ENCODE results near the gene TMEM72.

Gene TMEM72

GRCh38 chr10:44873160-44873559 lies 38.0 kb upstream of the TMEM72 start:
- TF ChIP-seq PAX5 (IDR thresholded peaks at IDR 0.05; ENCODE audit: insufficient read depth, low read length, severe bottlenecking) = no peak
- TF ChIP-seq POLR2A (IDR thresholded peaks at IDR 0.05; ENCODE audit: low read depth, low read length) = no peak
- no peak for TF ChIP-seq TAF1 (IDR thresholded peaks at IDR 0.05; ENCODE audit: low read depth, low read length)
- TF ChIP-seq POU2F2 (IDR thresholded peaks at IDR 0.05; ENCODE audit: low read depth, low read length) = no peak
- no peak for TF ChIP-seq POLR2AphosphoS5 (IDR thresholded peaks at IDR 0.05; ENCODE audit: low read depth, low read length)
- TF ChIP-seq SPI1 (IDR thresholded peaks at IDR 0.05; ENCODE audit: low read depth, low read length) = no peak
- DNase-seq (ENCODE audit: insufficient read length, low spot score) = no peak
- no peak for FAIRE-seq

GRCh38 chr10:44874166-44874565 lies 37.0 kb upstream of the TMEM72 start:
- TF ChIP-seq POLR2AphosphoS5 (IDR thresholded peaks at IDR 0.05; ENCODE audit: low read depth, low read length) (no peak), TAF1 (IDR thresholded peaks at IDR 0.05; ENCODE audit: low read depth, low read length) (no peak), POU2F2 (IDR thresholded peaks at IDR 0.05; ENCODE audit: low read depth, low read length) (no peak), PAX5 (IDR thresholded peaks at IDR 0.05; ENCODE audit: insufficient read depth, low read length, severe bottlenecking) (no peak), SPI1 (IDR thresholded peaks at IDR 0.05; ENCODE audit: low read depth, low read length) (no peak), POLR2A (IDR thresholded peaks at IDR 0.05; ENCODE audit: low read depth, low read length) (no peak)
- DNase-seq (ENCODE audit: insufficient read length, low spot score) (no peak), FAIRE-seq (no peak)

DNA sequence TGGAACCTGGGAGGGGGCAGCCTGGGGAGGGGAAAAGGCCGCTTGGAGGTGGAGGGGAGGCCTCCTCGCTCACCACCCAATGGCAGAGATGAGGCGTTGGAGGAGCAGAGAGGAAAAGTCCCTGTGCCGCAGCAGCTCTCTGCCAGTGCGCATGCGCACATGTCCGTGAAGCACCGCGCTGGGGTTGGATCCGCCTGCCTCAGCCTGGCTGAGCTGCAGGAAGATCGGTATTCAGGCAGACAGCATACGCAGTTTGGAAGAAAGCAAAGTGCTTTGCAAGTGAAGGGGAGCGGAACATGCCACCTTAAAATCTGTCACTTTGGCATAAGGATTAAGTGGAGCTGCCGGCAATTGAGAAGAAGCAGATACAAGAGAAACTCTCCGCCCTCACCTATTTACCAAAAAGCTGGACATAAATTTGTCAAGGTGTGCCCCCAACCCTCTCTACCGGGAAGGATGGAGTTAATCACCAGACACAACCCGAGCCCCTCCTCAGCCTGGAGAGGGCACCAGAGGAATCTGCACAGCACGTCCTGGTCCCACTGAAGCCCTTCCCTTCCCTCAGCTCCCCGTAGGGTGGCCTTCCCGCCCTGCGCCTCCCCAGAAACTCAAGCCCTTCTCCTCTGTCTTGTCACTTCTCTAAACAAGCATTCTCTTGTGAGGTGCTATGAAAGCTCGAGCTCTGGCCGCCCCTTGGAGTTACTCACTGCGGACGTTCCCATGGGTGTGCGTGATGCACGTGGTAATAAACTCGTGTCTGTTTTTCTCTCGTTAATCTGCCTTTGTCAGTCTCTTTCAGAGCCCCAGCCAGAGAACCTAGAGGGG lies 32.2 kb upstream of the TMEM72 start:
- TF ChIP-seq POLR2AphosphoS5 (IDR thresholded peaks at IDR 0.05; ENCODE audit: low read depth, low read length) = no peak
- TF ChIP-seq TAF1 (IDR thresholded peaks at IDR 0.05; ENCODE audit: low read depth, low read length) = no peak
- TF ChIP-seq POU2F2 (IDR thresholded peaks at IDR 0.05; ENCODE audit: low read depth, low read length) = no peak
- TF ChIP-seq PAX5 (IDR thresholded peaks at IDR 0.05; ENCODE audit: insufficient read depth, low read length, severe bottlenecking) = no peak
- no peak for TF ChIP-seq POLR2A (IDR thresholded peaks at IDR 0.05; ENCODE audit: low read depth, low read length)
- no peak for TF ChIP-seq SPI1 (IDR thresholded peaks at IDR 0.05; ENCODE audit: low read depth, low read length)
- FAIRE-seq (peak; percentile 89), DNase-seq (ENCODE audit: insufficient read length, low spot score) (peak; percentile 71)

DNA sequence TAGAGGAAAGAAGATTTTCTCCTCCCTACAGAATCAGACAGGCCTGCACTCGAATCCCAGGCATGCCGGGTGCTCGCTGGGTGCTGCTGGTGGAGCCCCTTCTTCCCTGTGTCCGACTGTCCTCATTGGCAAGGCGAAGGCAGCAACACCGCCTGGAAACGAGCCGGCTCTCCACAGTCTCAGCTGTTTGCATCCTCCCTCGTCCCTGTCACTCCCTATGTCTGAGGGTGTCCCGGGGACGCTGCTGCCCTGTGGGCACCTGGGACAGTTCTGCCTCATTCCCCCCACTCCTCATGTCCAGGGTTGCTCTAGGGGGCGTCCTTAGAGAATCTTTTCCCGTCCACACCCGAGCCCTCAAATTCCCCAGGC lies 31.6 kb upstream of the TMEM72 start:
- FAIRE-seq = no peak
- no peak for TF ChIP-seq PAX5 (IDR thresholded peaks at IDR 0.05; ENCODE audit: insufficient read depth, low read length, severe bottlenecking)
- TF ChIP-seq POU2F2 (IDR thresholded peaks at IDR 0.05; ENCODE audit: low read depth, low read length) = no peak
- DNase-seq (ENCODE audit: insufficient read length, low spot score) = no peak

DNA sequence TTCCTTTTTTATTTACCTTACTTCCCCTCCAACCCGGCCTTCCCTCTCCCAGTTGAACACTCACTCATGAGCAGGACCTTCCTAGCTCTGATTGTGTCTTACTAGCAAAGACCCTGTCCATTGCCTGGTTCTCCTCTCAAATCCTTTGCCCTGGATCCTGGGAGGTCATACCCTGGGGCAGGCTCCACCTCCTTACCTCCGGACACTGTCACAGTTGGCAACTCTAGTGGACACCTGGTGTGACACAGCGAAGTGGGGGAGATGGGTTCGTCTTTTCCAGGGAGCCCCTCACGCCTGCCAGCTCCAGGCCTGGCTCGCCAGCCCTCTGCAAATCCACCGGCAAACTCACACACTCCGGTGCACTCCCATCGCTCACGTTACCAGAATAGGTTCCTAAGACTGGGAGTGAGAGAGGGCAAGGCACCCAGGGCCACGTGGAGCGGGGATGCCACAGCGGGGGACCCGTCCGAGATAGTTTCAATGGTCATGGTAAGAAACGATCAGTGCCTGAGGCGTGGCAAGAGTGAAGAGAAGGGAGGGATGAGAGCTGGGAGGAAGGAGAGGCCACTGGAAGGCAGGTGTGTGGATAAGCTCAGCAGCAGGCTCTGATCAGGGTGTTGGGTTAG lies 30.9 kb upstream of the TMEM72 start:
- DNase-seq (ENCODE audit: insufficient read length, low spot score) = no peak
- no peak for TF ChIP-seq TAF1 (IDR thresholded peaks at IDR 0.05; ENCODE audit: low read depth, low read length)
- TF ChIP-seq PAX5 (IDR thresholded peaks at IDR 0.05; ENCODE audit: insufficient read depth, low read length, severe bottlenecking) = no peak
- no peak for TF ChIP-seq POLR2AphosphoS5 (IDR thresholded peaks at IDR 0.05; ENCODE audit: low read depth, low read length)
- no peak for TF ChIP-seq POLR2A (IDR thresholded peaks at IDR 0.05; ENCODE audit: low read depth, low read length)
- no peak for TF ChIP-seq SPI1 (IDR thresholded peaks at IDR 0.05; ENCODE audit: low read depth, low read length)
- no peak for TF ChIP-seq POU2F2 (IDR thresholded peaks at IDR 0.05; ENCODE audit: low read depth, low read length)
- FAIRE-seq = no peak

- DNase-seq (ENCODE audit: insufficient read length, low spot score) (no peak), FAIRE-seq (no peak)
- no peak for TF ChIP-seq TAF1 (IDR thresholded peaks at IDR 0.05; ENCODE audit: low read depth, low read length)
- TF ChIP-seq POU2F2 (IDR thresholded peaks at IDR 0.05; ENCODE audit: low read depth, low read length) = no peak
- peak; percentile 32; the same call in 1 of the 2 replicates for TF ChIP-seq SPI1 (IDR thresholded peaks at IDR 0.05; ENCODE audit: low read depth, low read length)
- TF ChIP-seq POLR2AphosphoS5 (IDR thresholded peaks at IDR 0.05; ENCODE audit: low read depth, low read length) = no peak
- no peak for TF ChIP-seq POLR2A (IDR thresholded peaks at IDR 0.05; ENCODE audit: low read depth, low read length)
- no peak for TF ChIP-seq PAX5 (IDR thresholded peaks at IDR 0.05; ENCODE audit: insufficient read depth, low read length, severe bottlenecking)
These were observed 29.5 kb upstream of the TMEM72 start for GRCh38 chr10:44881649-44882048.

- TF ChIP-seq PAX5 (IDR thresholded peaks at IDR 0.05; ENCODE audit: insufficient read depth, low read length, severe bottlenecking) (no peak), TAF1 (IDR thresholded peaks at IDR 0.05; ENCODE audit: low read depth, low read length) (no peak)
- no peak for FAIRE-seq
- no peak for DNase-seq (ENCODE audit: insufficient read length, low spot score)
These were observed 28.9 kb upstream of the TMEM72 start for GRCh38 chr10:44882166-44882720.

- DNase-seq (ENCODE audit: insufficient read length, low spot score) (no peak), FAIRE-seq (no peak)
- no peak for TF ChIP-seq TAF1 (IDR thresholded peaks at IDR 0.05; ENCODE audit: low read depth, low read length)
- TF ChIP-seq PAX5 (IDR thresholded peaks at IDR 0.05; ENCODE audit: insufficient read depth, low read length, severe bottlenecking) = no peak
- TF ChIP-seq POLR2AphosphoS5 (IDR thresholded peaks at IDR 0.05; ENCODE audit: low read depth, low read length) = no peak
- TF ChIP-seq POLR2A (IDR thresholded peaks at IDR 0.05; ENCODE audit: low read depth, low read length) = no peak
- TF ChIP-seq SPI1 (IDR thresholded peaks at IDR 0.05; ENCODE audit: low read depth, low read length) = no peak
- no peak for TF ChIP-seq POU2F2 (IDR thresholded peaks at IDR 0.05; ENCODE audit: low read depth, low read length)
These were observed 27.4 kb upstream of the TMEM72 start for GRCh38 chr10:44883593-44884331.

GRCh38 chr10:44885710-44886109 lies 25.4 kb upstream of the TMEM72 start:
- DNase-seq (ENCODE audit: insufficient read length, low spot score) (no peak), FAIRE-seq (no peak)
- TF ChIP-seq TAF1 (IDR thresholded peaks at IDR 0.05; ENCODE audit: low read depth, low read length) (no peak), POU2F2 (IDR thresholded peaks at IDR 0.05; ENCODE audit: low read depth, low read length) (no peak), PAX5 (IDR thresholded peaks at IDR 0.05; ENCODE audit: insufficient read depth, low read length, severe bottlenecking) (no peak), POLR2AphosphoS5 (IDR thresholded peaks at IDR 0.05; ENCODE audit: low read depth, low read length) (no peak)

All from GM12891 (cell line).